H54 (cell line): ENCODE measurements around the gene ELMO1.

Experiments used
- DNase-seq: peaks from one replicate; pipeline ENCODE4 v3.0.0; 2011; ENCODE audit warnings: low spot score, mixed read lengths; ENCODE audit not compliant: insufficient read length
- FAIRE-seq: peaks from 3 replicates; lab custom pipeline; 2011; peaks lifted over from hg19 to GRCh38; lab: Jason Lieb, UNC
- POLR2A ChIP-seq: IDR thresholded peaks from 2 replicates; pipeline ENCODE4 v1.6.1; 2011; ENCODE audit warnings: low read depth, mild to moderate bottlenecking, low read length

The ELMO1 gene

DNA sequence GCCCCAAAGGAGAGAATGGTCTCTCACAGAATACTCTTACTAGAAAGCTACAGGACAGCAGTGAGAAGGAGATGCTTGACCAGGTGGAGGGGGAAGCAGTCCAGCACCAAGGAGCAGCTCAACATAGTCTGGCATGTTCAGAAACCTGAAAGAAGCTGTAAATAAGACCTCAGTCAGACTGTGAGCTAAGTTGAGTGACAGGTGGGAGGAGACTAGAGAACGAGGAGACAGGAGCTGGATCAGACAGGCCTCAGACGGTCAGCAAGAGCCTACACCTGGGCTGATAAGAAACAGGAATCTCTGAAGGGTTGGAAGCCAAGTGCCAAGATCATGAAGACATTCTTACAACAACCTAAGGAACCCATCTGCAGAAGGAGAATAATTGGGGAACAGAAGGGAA is 54.5 kb downstream of the ELMO1 start:
- DNase-seq, result no peak
- no peak for TF ChIP-seq POLR2A
- no peak for FAIRE-seq

DNA sequence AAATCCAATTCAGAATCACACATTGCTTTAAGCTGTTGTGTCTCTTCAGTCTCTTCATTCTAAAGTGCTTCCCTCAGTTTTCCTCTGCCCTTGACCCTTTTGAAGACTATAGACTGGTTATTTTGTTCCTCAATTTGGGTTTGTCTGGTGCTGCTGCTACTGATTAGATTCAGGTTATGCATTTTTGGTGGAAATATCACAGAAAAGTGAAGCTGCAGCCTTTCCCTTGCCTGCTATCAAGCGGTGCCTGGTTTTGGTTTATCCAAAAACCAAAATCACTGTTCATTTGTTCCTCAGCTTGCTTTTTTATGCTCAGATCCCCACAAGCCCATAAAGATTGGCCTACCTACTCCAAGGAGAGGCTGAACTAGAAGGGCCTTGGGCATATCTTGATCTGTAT is 55.2 kb downstream of the ELMO1 start:
- FAIRE-seq (no peak), DNase-seq (no peak)
- no peak for TF ChIP-seq POLR2A

DNA sequence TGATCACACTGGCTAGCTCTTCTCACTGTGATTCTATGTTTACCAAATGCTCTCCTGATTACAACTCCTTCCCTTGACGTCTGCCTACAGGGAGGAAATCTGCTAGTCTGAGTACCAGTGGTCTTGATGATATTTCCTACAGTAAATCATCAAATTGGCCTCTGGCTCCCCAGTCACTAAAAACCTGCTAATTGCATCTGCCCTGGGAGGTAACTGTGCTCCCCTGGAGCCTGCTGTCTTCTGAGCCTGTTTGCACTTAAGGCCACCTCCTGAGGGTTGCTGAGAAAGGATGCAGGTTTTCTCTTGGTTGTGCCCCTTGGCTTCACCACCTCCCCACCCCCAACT is 56.0 kb downstream of the ELMO1 start:
- DNase-seq (no peak), FAIRE-seq (no peak)
- TF ChIP-seq POLR2A, result no peak

DNA sequence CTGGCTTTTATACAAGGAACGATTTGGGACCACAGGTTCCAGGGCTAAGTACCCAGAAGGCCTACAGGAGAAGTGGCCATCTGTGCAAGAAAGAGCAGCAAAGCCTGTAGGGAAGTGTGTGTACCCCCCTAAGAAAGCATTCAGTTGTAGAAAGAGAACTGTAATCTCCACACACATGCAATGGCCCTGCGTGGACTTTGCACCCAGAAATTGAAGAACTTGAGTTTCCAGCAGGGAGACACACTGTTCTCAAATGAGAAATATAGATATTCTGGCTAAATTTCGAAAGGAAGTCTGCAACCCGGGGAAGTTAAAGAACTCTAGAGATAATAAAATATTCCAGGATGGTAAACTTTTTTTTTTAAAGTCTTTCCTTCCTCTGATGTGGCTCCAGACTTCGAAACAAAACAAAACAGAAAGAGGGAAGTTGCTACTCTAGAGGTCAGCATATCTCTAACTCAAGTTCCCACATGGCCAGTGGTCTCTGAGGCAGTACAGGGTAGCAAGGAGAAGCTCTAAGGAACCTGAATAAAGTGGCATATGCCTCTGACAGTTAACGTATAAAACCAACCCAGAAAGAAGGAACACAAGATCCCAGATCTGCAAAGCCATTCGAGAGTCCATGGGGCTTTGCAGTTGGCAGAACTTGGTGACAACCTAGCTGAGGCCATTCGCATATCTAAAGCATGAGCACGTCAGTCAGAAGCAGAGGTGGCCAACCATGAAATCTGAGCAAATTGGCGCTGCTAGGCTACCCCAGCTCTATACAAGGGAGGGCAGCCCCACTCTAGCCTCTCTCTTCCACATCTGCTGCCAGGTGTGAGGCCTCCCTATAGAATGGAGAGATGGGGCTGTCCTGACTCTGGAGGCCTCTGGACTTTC is 56.6 kb downstream of the ELMO1 start:
- DNase-seq, result no peak

DNA sequence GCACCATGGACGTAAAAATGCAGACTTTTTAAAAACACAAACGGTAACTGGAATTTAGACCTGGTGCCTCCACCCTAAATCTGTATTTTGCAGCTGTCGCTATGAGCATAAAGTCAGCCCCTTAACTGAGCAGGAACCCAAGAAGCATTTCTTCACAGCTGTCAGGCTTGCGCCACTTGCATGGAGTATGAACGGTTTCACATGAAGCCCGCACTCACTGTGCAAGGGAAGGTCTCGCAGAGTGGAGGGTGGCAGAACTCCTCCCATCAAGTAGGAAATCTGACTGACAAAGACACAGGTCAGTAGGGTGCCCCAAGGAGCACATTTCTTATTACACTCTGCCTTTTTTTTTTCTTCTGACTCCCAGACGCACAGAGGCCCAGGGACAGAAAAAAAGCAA is 58.5 kb downstream of the ELMO1 start:
- DNase-seq (no peak), FAIRE-seq (no peak)
- no peak for TF ChIP-seq POLR2A

More for the DNA sequence above, 56.6 kb downstream of the ELMO1 start:
- no peak for FAIRE-seq
- no peak for TF ChIP-seq POLR2A

DNA sequence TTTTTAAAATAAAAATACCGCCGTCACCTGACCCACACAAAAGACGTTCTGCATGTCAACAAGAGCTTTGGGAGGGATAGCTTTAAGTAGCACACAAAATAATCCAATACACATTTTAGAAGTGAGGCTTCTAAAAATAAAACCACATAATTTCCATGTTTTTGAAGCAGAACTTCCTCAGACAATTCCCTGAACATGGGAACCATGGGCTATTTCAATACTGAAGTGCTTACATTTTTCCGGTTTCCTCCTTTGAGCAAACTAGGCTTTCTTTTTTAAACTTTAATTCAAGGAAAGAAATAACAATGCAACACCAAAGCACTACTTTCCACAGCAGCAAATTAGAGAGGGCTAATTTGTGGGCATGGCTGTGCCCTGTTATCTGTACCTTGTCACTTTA is 59.9 kb downstream of the ELMO1 start:
- no peak for DNase-seq
- FAIRE-seq, result no peak
- no peak for TF ChIP-seq POLR2A

DNA sequence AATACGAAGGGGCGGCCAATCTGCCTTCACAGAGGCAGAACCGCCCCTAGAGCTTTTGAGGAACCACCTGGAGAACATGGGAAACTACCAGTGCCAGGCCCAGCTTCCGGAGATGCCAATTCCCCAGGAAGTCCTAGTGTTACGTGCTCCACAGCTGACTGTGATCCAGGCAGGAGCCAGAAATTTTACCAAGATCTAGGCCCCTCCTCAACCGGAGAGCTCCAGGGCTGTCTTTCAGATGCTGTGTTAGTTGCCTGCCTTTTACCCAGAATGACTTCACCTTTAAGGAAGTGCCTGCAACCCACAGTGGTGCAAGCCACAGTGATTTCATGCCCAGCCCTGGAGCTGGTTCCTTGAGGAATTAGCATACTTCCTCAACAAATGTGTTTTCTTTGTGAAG is 62.9 kb downstream of the ELMO1 start:
- FAIRE-seq, result no peak
- no peak for TF ChIP-seq POLR2A

DNA sequence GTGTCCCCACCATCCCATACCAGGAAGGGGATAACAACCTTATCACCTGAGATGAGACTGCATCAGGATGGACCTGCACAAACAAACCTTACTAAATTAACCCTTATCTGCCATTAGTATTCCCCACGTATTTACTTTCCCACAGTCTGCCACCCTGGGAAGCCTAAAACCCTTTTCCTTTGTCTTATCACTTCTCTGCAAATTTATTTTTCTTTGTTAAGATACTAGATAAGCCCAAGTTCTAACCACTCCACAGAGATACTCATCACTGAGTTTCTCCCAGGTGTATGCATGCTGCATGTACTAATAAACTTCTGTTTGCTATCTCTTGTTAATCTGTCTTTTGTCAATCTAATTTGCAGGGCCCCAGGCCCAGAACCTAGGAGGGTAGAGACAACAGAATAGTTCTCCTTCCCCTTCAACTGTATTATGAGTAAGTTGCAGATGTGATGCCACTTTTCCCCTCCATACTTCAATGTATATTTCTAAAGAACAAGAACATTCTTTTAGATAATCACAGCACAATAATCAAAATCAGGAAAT is 66.0 kb downstream of the ELMO1 start:
- DNase-seq (no peak), FAIRE-seq (no peak)
- no peak for TF ChIP-seq POLR2A

More for the DNA sequence above, 62.9 kb downstream of the ELMO1 start:
- no peak for DNase-seq

DNA sequence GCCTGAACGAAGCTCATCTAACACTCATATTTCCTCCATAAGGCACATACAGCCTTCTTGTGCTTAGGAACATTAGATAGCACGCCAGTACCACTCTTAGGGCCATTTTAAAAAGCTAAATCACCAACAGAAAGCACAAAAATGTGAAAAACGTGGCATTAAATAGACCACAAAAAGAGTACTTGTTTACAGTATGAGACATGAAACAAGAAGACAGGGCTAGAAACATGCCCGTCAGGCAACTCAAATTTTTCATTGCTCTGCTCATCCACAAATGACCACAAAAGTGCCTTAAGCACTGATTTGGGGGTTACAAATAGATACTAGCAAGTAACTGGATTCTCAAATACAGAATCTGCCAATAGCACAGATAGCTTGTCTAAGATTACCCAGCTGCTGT is 67.8 kb downstream of the ELMO1 start:
- FAIRE-seq, result no peak
- no peak for DNase-seq
- TF ChIP-seq POLR2A, result no peak

DNA sequence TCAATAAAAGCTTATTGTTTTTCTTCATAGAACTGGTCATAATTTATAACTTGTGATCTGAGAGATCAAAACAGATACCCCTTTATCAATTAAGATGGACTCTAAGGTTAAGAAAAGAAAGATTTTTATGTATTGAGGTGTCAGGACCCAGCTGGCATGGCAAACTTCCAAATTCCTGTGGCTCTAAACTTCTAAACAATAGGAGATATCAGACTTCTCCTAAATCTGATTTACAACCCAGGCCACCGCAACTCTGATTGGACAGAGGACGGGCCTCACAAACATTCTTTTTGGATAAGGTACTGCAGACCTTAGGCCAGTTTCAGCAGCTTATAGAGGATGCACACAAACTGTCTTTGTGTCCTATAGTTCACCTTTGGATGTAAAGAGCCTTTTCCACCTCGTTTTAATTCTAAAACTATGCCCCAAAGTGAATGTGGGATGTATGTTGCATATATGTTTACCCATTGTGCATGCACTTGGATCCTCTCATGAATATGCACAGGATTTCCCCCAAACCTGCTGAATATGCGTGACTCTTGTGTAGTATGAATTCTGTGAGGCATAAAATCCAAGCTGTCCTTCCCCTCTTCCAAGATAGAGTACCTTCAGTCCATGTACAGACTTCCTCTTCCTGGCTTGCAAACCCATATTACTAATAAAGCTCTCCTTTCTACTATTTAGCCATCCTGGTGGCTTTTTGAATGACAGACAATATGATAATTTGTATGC is 69.0 kb downstream of the ELMO1 start:
- DNase-seq, result no peak
- FAIRE-seq, result no peak
- TF ChIP-seq POLR2A, result no peak

DNA sequence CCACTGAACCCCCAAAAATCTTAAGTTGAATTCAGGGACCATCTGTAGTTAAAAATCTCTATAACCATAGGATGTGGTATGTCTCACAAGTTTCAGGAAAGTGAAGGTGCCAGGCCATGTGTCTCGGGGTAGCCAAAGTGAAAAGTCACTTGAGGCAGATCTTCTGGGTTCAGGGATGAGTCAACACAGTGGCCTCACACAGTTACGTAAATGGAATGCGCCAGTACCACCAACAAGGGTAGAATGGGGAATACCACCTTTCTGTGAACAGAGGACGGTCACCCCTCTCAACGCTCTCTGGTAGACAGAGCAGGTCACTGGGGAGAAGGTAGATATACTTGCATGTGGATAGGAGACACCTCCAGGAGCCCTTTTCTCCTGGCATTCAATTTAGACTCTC is 71.4 kb downstream of the ELMO1 start:
- DNase-seq, result no peak
- TF ChIP-seq POLR2A, result no peak
- FAIRE-seq, result no peak

DNA sequence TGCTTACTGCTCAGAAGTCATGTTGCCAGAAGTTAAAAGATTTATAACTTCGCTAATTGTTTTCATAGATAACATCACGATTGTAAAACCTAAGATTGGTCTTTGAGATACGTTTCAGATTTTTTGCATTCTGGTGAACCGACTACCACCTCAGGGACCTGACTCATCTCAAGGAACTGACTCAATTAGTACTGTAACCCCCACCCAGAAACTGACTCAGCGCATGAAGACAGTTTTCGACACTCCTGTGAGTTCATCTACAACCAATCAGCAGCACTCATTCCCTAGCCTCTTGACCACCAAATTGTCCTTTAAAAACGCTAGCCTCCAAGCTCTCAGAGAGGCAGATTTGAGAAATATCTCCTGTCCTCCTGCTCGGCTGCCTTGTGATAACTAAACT is 72.3 kb downstream of the ELMO1 start:
- no peak for FAIRE-seq
- no peak for DNase-seq
- TF ChIP-seq POLR2A, result no peak

DNA sequence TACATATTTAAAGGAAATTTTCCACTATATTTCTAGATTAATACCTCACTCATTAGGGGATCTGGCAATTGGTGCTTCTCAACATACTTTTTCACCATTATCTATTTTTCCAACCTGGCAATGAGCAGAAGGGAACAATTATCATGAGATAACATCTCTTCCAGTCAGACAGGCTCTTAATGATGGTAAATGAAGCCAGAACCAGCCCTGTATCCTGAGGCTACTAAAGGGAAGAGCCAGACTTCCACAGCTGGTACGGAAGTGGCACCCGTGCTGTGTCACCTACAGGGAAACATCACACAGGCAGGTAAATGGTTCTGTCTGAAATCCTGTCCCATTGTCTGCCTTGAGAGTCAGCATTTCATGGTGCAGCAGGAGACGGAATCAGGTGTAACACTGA is 75.9 kb downstream of the ELMO1 start:
- DNase-seq, result no peak
- FAIRE-seq, result no peak
- TF ChIP-seq POLR2A, result no peak

DNA sequence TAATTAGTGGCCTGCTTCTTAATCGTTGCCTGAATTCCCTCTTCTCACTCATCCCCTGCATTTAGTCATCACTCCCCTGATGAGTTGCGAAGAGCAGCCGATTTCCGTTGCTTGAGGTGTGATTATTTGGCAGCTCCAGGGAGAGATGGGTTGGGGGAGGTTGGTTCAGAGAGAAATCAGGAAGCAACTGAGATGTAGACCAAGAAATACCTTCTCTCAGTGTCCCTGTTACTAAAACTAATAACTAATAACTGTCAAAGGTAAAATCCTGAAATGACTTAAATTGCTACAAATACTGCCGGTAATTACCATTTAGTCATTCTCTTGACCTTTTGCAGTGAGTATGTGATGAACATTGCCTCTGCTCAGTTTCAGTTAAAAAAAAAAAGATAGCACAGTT is 76.9 kb downstream of the ELMO1 start:
- TF ChIP-seq POLR2A, result no peak
- DNase-seq, result no peak
- no peak for FAIRE-seq

DNA sequence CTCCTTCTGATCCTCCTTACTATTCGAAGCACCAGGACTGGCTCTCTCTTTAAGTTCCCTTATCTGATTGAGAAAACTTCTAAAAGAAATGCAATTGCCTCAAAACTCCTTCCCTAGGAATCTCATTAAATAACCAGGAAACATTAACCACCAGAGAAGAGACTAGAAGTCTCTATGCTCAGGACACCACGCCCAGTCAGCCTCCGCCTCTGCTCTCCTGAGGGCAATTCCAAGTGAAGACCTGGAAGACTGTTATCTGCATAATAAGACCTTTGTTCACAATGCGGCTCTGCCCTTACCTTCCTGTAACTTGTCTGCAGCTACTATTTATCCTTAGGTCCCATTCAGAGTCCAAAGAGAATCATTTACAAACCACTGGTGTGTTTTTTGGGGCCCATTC is 78.8 kb downstream of the ELMO1 start:
- TF ChIP-seq POLR2A, result no peak
- DNase-seq, result no peak
- no peak for FAIRE-seq
